ENCODE data around the gene HK2.

The HK2 gene

GRCh38 chr2:74863802-74864248 is 29.9 kb downstream of the HK2 start:
- H2AFZ ChIP-seq (ENCODE audit: low read length), result no peak overlapping the region
- H3K9me2 ChIP-seq (ENCODE audit: low read depth, low read length), result no peaks in the 10 kb centered on the region
- no peaks in the 10 kb centered on the region for H3K79me2 ChIP-seq (ENCODE audit: insufficient read depth, low read length)
- H4K20me1 ChIP-seq (ENCODE audit: insufficient read depth, low read length), result no peaks in the 10 kb centered on the region
- no peaks in the 10 kb centered on the region for H3K4me1 ChIP-seq (ENCODE audit: insufficient read depth, low read length, severe bottlenecking)
- H3K4me2 ChIP-seq (ENCODE audit: low read length), result no peak overlapping the region
- TF ChIP-seq CTCF (IDR thresholded peaks at IDR 0.05; ENCODE audit: low read length), result no peak
- TF ChIP-seq EZH2 (IDR thresholded peaks at IDR 0.05; ENCODE audit: borderline replicate concordance, low read length), result no peak
- H3K36me3 ChIP-seq (ENCODE audit: insufficient read depth, low read length), result peaks cover 63% of the 10 kb centered on the region
- H3K27me3 ChIP-seq (ENCODE audit: insufficient read depth, low read length), result no peaks in the 10 kb centered on the region
- no peak overlapping the region for H3K27ac ChIP-seq (ENCODE audit: low read depth, low read length, poor library complexity, severe bottlenecking)
- H3K9me3 ChIP-seq (ENCODE audit: low read length), result no peaks in the 10 kb centered on the region
- H3K9ac ChIP-seq (ENCODE audit: low read length), result no peak overlapping the region
- H3K4me3 ChIP-seq (ENCODE audit: low read depth, low read length, poor library complexity, severe bottlenecking), result no peak overlapping the region
- no peaks in the 10 kb centered on the region for H3F3A ChIP-seq (ENCODE audit: insufficient read depth, low read length)

- H3F3A ChIP-seq (ENCODE audit: insufficient read depth, low read length), result no peaks in the 10 kb centered on the region
- no peaks in the 10 kb centered on the region for H3K9me2 ChIP-seq (ENCODE audit: low read depth, low read length)
- H3K27me3 ChIP-seq (ENCODE audit: insufficient read depth, low read length), result no peaks in the 10 kb centered on the region
- H3K27ac ChIP-seq (ENCODE audit: low read depth, low read length, poor library complexity, severe bottlenecking), result no peak overlapping the region
- no peak overlapping the region for H3K4me2 ChIP-seq (ENCODE audit: low read length)
- H3K9me3 ChIP-seq (ENCODE audit: low read length), result no peaks in the 10 kb centered on the region
- TF ChIP-seq EZH2 (IDR thresholded peaks at IDR 0.05; ENCODE audit: borderline replicate concordance, low read length), result no peak
- no peak for TF ChIP-seq CTCF (IDR thresholded peaks at IDR 0.05; ENCODE audit: low read length)
- H3K79me2 ChIP-seq (ENCODE audit: insufficient read depth, low read length), result no peaks in the 10 kb centered on the region
- peaks cover 65% of the 10 kb centered on the region for H3K36me3 ChIP-seq (ENCODE audit: insufficient read depth, low read length)
- no peak overlapping the region for H3K4me3 ChIP-seq (ENCODE audit: low read depth, low read length, poor library complexity, severe bottlenecking)
- H3K9ac ChIP-seq (ENCODE audit: low read length), result no peak overlapping the region
- no peaks in the 10 kb centered on the region for H4K20me1 ChIP-seq (ENCODE audit: insufficient read depth, low read length)
- no peak overlapping the region for H2AFZ ChIP-seq (ENCODE audit: low read length)
- no peaks in the 10 kb centered on the region for H3K4me1 ChIP-seq (ENCODE audit: insufficient read depth, low read length, severe bottlenecking)
Observed at GRCh38 chr2:74864728-74865722, 31.1 kb downstream of the HK2 start.

- Histone ChIP-seq H3K27me3 (ENCODE audit: insufficient read depth, low read length) (no peaks in the 10 kb centered on the region), H3K9ac (ENCODE audit: low read length) (no peak overlapping the region), H3F3A (ENCODE audit: insufficient read depth, low read length) (no peaks in the 10 kb centered on the region), H3K79me2 (ENCODE audit: insufficient read depth, low read length) (no peaks in the 10 kb centered on the region), H3K9me3 (ENCODE audit: low read length) (no peaks in the 10 kb centered on the region), H3K27ac (ENCODE audit: low read depth, low read length, poor library complexity, severe bottlenecking) (no peak overlapping the region), H3K4me2 (ENCODE audit: low read length) (no peak overlapping the region), H3K4me1 (ENCODE audit: insufficient read depth, low read length, severe bottlenecking) (no peaks in the 10 kb centered on the region), H4K20me1 (ENCODE audit: insufficient read depth, low read length) (no peaks in the 10 kb centered on the region), H3K4me3 (ENCODE audit: low read depth, low read length, poor library complexity, severe bottlenecking) (no peak overlapping the region), H2AFZ (ENCODE audit: low read length) (no peak overlapping the region), H3K36me3 (ENCODE audit: insufficient read depth, low read length) (peaks cover 73% of the 10 kb centered on the region), H3K9me2 (ENCODE audit: low read depth, low read length) (no peaks in the 10 kb centered on the region)
- no peak for TF ChIP-seq CTCF (IDR thresholded peaks at IDR 0.05; ENCODE audit: low read length)
- TF ChIP-seq EZH2 (IDR thresholded peaks at IDR 0.05; ENCODE audit: borderline replicate concordance, low read length), result no peak
Observed at GRCh38 chr2:74865770-74866674, 32.1 kb downstream of the HK2 start.
